ENCODE measurements around the gene PUSL1. TPM values are rescaled to one million over a fixed set of nuclear protein-coding genes. Genes with fewer than 3 reads are reported as not detected.

Gene PUSL1
- total and polyA plus RNA-seq, 2 of the 4 experiments (the other 2 are of a cell fraction) = 10.9 to 33.0 TPM

- peak overlapping the region; percentile 42 for H2AK9ac ChIP-seq (replicated peaks; ENCODE audit: low read depth, low read length, poor library complexity)
- H3K9me1 ChIP-seq (ENCODE audit: insufficient read depth, low read length) = peaks cover 4% of the 10 kb centered on the region; the same call in 1 of the 2 replicates
- H3K23ac ChIP-seq (ENCODE audit: low read depth, low read length) = no peak overlapping the region
- WGBS, 2 experiments (ENCODE audit: extremely low coverage in 2 of 2, insufficient read length in 1 of 2) = 84% methylated on average over 8 of the region's 50 CpGs; no CpG with 5 or more reads in 1 of the 2 experiments
- peaks cover 6% of the 10 kb centered on the region; the same call in 1 of the 2 replicates for H3K4me1 ChIP-seq (ENCODE audit: control insufficient read depth, insufficient read depth, low read length)
- H3K27ac ChIP-seq (ENCODE audit: insufficient read depth, low read length) = no peak overlapping the region
- BruUV-seq (replicated peaks) = no TSS peak
- no peak overlapping the region for H2AFZ ChIP-seq (replicated peaks; ENCODE audit: low read length, poor library complexity)
- H4K91ac ChIP-seq (ENCODE audit: insufficient read depth, low read depth, low read length) = no peak overlapping the region
- POLR2A ChIA-PET (ENCODE audit: unreplicated experiment) = no interaction called here
- no peaks in the 10 kb centered on the region; the same call in 1 of the 2 replicates for H3K36me3 ChIP-seq (ENCODE audit: control insufficient read depth, insufficient read depth, low read length)
- no peak overlapping the region for H3K9ac ChIP-seq (ENCODE audit: low read depth, low read length)
- dilution Hi-C loops (cut with HindIII; ENCODE audit: low sequenced_read_pairs, unreplicated experiment) = no loop called here
- no peak for TF ChIP-seq NFE2L2 (IDR thresholded peaks at IDR 0.05; ENCODE audit: low read depth, low read length)
- TF ChIP-seq POLR2A (IDR thresholded peaks at IDR 0.05; ENCODE audit: low read depth, low read length) = no peak
- TF ChIP-seq SMC3 (IDR thresholded peaks at IDR 0.05; ENCODE audit: low read depth, low read length) = no peak
- TF ChIP-seq BHLHE40 (IDR thresholded peaks at IDR 0.05; ENCODE audit: low read depth, low read length) = no peak
- TF ChIP-seq CTCF (conservative IDR thresholded peaks at IDR 0.05; ENCODE audit: low read depth, low read length) = no peak
- H3K4ac ChIP-seq (ENCODE audit: low read depth, low read length) = no peak overlapping the region
- H4K8ac ChIP-seq (ENCODE audit: low read depth in 2 of 2, low read length in 2 of 2) = no peak overlapping the region
- H4K20me1 ChIP-seq (ENCODE audit: insufficient read depth, low read length) = peaks cover 1% of the 10 kb centered on the region; the same call in 1 of the 2 replicates
- H2BK15ac ChIP-seq (ENCODE audit: low read depth, low read length) = no peak overlapping the region
- no peak overlapping the region for H3K4me2 ChIP-seq (ENCODE audit: low read depth, low read length)
- intact Hi-C loops (cut with micrococcal nuclease) = no loop called here
- no peaks in the 10 kb centered on the region for H3K79me1 ChIP-seq (ENCODE audit: low read depth in 1 of 2, low read length in 2 of 2)
- ATAC-seq (ENCODE audit: low read depth) (no peak), DNase-seq (no peak)
- no peak overlapping the region for H3K14ac ChIP-seq (replicated peaks; ENCODE audit: low read depth, low read length)
- no peaks in the 10 kb centered on the region for H3K27me3 ChIP-seq (ENCODE audit: control insufficient read depth, insufficient read depth, low read length)
- H3K18ac ChIP-seq (ENCODE audit: low read depth, low read length) = no peak overlapping the region
- CTCF ChIA-PET = no interaction called here
- no peak overlapping the region for H3K56ac ChIP-seq (ENCODE audit: extremely low read depth, insufficient read depth, low read length)
- no peak overlapping the region for H3K4me3 ChIP-seq (ENCODE audit: insufficient read depth, low read depth, low read length)
- H3K9me3 ChIP-seq (ENCODE audit: control insufficient read depth, insufficient read depth, low read length) = no peaks in the 10 kb centered on the region
- H2BK120ac ChIP-seq (ENCODE audit: low read depth, low read length) = no peak overlapping the region
- no peak overlapping the region for H2BK20ac ChIP-seq (ENCODE audit: low read depth, low read length)
- H4K5ac ChIP-seq (ENCODE audit: low read depth, low read length) = no peak overlapping the region
- no peak overlapping the region for H2AK5ac ChIP-seq (ENCODE audit: low read depth, low read length)
- H2BK5ac ChIP-seq (ENCODE audit: low read depth, low read length, poor library complexity, severe bottlenecking) = no peak overlapping the region
- in situ Hi-C loops (cut with MboI; ENCODE audit: low sequenced_read_pairs) = no loop called here
Measured at GRCh38 chr1:1286313-1287261, 21.8 kb upstream of the PUSL1 start.
